Midbrain (tissue), 1 donor: ENCODE data around the gene RAP1GDS1.
"Not testable (repeated sequence)": the region's sequence is repeated elsewhere in the genome, so short reads cannot be mapped to it uniquely, and the experiment has no call there.

ENCODE experiments used
- DNase-seq: peaks from one replicate; lab custom pipeline; 2025; lab: John Stamatoyannopoulos, UW

Gene RAP1GDS1

DNA sequence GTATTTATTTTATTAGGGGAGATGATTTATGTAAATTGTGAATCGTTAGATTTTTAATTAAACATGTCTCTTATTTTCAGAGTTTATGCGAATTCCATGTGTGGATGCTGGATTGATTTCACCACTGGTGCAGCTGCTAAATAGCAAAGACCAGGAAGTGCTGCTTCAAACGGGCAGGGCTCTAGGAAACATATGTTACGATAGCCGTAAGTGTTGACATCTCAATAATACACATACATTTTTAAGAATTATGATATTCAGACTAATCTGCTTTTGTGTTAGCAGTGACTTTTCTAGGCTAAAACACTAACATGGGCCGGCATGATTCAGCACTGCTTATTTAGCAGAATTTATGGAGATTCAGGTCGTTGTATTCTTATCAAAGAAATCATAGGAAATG lies 91.2 kb downstream of the RAP1GDS1 start:
- no peak for DNase-seq

DNA sequence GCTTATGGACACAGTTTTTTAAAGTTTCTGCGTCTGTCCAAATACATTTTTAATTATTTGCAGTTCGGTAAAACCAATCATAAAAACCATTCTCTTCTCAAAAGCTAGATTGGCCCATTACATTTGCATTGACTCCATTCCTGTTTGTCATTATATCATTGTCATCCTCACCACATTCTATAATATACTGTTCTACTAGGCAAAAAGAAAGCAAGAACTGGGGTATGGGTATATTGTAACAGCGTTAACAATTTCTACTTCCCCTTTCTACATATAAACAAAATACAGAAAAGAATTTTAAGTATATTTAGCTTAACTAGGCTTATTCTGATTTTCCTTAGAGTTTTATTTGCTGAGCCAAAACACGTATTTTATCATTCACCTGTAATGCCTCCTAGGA lies 91.8 kb downstream of the RAP1GDS1 start:
- no peak for DNase-seq

DNA sequence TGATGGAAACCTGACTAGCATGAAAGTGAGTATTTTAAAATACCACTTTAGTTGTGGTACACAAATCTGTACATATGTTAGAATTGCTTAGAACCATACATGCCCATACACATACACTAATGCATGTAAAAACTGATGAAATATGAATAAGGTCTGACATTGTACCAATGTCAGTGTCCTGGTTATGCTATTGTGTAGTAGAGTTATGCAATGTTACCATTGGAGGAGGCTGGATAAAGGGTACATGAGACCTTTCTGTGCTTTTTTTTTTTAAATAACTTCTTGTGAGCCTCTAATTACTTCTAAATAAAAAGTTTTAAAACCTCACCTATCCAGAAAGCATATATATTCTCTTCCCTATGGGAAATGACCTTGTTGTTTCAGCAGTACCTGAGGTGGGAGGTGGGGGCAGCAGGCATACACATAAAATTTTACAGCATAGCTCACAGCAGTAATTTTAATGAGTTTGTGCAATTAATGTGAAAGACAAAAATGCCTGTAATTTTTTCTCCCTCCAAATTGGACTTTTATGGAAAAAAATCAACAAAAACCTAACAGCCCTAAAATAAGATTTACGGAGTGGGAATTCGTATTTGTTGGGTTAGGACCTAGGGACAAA lies 97.6 kb downstream of the RAP1GDS1 start:
- DNase-seq: no peak

DNA sequence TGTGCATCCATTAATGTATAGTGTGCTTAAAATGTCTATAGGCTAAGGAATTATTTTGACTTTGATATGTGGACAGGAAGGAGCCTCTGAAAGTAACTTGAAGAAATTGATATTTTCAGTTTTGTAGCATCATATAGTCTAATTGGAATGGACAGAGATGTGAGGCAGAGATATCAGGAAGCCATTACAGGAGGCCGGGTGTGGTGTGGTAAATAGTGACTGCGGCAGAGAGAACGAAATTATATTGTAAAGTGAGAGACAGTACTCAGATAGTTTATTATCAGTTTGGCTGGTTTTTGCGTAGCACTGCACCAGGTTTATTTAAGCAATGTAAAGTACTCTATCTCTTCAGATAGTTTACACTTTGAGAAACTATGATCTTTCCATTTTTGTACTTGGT lies 98.5 kb downstream of the RAP1GDS1 start:
- DNase-seq: no peak

DNA sequence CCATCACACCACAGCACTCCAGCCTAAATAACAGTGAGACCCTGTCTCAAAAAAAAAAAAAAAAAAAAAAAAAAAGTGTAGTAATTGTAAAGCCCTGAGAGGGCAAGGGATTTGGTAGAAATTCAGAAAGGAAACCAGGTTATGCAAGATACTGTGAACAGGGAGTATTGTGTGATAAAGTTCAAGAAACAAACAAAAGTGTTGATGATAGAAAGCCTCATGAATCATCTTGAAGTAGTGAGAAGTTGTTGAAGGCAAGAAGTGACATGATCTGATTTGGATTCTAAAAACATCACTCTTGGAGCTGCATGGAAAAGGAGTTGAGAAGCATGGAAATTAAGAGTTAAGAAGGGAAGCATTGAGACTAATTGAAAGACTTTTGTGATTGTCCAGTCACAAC lies 102.2 kb downstream of the RAP1GDS1 start:
- no peak for DNase-seq

DNA sequence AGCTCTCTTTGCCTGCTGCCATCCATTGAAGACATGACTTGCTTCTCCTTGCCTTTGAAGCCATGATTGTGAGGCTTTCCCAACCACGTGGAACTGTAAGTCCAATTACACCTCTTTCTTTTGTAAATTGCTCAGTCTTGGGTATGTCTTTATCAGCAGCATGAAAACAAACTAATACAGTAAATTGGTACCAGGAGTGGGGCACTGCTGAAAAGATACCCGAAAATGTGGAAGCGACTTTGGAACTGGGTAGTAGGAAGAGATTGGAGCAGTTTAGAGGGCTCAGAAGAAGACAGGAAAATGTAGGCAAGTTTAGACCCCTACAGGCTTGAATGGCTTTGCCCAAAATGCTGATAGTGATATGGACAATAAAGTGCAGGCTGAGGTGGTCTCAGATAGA lies 105.1 kb downstream of the RAP1GDS1 start:
- not testable (repeated sequence) for DNase-seq

DNA sequence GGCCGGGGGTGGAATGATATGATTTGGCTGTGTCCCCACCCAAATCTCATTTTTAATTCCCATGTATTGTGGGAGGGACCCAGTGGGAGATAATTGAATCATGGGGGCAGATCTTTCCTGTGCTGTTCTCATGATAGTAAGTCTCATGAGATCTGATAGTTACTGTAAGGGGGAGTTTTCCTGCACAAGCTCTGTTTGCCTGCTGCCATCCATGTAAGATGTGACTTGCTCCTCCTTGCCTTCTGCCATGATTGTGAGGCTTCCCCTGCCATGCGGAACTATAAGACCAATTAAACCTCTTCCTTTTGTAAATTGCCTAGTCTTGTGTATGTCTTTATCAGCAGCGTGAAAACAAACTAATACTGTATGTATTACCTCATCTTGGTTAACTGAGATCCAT lies 106.8 kb downstream of the RAP1GDS1 start:
- DNase-seq: not testable (repeated sequence)

DNA sequence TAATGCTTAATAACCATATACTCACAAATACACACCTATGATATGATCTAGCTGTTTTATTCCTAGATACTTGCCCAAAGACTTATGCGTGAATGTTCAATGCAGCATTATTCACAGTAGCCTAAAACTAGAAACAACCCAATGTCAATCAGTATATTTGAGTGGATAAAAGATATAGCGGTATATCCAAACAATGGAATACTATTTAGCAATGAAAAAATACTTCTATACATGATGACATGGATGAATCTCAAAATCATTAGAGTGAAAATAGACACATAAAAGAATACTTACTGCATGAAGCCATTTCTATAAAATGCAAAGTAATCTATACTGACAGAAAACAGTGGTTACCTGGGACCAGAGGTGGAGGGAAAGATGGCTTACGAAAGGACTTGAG lies 108.1 kb downstream of the RAP1GDS1 start:
- no peak for DNase-seq

DNA sequence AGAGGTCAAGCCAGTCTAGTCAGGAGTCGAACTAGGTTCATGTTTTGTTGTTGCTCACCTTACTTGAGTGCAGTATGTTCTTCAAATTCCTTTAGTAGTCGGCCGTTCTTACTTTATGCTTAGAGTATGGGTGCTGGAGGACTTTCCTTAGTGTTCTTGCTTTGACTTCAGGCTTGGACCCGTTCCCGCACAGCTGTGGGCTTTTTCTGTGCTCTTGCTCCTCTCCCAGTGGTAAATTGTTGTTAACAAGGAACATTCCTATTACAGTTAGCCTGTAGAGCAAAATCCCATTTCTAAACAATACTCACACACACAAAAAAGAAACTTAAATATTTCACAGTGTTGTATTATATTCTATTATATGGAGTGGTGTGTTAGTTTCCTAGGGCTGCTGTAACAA lies 113.5 kb downstream of the RAP1GDS1 start:
- no peak for DNase-seq

DNA sequence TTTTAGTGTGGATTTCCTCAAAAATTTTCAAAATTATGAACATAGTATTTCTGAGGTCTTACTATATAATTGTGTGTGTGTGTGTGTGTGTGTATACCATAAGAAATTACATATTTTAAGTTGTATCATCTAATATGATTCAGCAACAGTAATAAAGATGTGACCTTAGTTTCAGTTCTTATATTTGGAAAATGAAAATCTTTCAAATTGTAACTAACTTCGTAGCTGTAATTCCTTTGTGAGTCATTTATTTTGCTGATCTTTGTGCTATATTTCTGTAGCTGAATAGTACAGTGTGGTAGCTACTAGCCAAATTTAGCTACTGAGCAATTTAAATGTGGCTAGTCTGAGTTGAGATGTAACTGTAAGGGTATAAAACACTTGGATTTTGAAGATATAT lies 116.4 kb downstream of the RAP1GDS1 start:
- DNase-seq: no peak

DNA sequence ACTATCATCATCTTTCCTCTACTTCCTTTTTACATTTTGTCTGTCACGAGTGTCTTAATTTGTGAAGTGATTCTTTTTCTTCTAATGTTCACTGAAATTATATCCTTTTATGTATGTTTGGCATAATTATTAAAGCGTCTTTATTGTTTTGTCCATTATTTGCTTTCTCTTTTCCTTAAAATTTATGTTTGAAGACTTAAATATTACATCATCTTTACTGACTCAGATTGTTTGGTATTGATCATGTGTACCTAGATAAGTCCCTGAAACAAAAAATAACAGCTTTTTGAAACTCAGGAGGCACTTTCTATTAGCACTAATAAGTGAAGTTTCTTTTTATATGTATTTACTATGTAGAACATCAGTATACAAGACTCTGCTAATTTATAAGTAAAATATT lies 120.1 kb downstream of the RAP1GDS1 start:
- no peak for DNase-seq

DNA sequence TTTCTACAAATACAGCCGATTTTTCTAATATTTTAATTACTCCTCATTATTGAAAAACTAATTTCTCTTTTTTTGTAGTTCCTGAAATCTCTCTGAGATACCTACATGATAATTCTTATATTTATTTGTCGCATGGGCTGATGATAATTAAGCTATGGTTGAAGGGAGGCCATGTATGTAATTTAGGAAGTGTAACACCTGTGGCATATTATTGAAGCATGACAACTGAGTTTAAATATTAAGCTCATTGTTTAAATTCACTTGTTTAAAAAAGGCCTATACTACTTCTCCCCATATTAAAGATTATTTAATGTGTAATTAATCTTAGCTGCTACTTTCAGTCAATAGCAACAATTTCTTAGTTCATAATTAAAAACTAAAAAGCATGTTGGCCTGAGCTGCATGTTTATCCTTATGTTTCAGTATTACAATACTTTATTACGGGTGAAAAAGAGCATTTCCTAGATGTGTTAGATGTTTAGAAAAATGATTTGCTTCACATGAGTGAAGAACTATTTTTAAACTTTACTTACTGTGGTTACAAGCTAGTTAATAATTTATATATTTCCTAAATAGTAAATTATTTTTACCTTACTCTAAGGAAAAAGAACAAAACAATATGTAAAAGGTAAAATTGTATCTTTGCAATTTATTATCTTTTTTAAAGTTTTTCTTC lies 122.4 kb downstream of the RAP1GDS1 start:
- no peak for DNase-seq

DNA sequence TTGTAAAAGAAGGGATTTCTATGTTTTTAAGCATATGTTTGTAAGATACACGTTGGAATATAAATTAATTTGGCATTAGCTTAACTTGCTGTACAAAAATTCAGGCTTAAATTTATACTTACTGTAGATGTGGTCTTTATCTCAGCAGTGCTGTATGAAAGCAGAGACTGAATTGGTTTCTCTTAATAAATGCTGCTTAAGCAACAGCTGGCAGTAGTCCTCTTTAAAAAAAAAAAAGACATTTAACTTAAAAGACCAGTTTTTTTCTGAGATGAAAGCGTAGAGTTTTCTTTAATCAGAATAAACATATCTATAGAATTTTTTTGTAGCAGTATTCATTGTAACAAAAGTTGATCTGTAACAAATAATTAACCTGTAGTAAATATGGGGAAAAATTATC lies 124.6 kb downstream of the RAP1GDS1 start:
- no peak for DNase-seq

DNA sequence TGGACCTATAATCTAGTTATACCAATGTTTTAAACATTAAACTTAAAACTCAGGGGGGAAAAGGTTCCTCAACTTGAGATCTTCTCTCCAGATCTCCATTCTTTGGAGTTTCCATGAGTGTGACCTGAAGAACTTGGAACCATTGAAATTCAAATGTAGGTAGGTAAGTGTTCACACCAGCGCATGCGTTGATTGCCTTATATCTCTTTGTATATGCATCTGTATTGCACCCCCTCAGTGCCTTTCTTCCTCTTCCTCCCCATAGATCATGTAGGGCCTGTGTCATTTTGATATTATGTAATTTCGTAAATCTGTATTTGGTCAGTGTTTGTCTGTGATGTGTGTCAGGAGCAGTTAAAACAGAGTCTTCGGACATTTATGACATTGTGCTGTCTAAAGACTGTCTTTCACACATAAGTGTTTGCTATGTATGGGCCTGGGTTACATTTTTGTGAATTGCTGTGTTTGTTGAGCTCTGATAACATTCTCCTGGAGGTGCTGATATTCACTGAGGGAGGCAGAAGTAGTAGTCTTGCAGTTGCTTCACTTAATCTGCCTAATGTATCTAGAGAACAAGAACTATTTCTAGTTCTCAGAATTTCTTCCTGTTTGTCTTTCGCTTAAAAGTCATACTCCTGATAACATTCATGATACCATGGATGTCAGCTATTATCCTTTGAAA lies 126.3 kb downstream of the RAP1GDS1 start:
- DNase-seq: no peak

DNA sequence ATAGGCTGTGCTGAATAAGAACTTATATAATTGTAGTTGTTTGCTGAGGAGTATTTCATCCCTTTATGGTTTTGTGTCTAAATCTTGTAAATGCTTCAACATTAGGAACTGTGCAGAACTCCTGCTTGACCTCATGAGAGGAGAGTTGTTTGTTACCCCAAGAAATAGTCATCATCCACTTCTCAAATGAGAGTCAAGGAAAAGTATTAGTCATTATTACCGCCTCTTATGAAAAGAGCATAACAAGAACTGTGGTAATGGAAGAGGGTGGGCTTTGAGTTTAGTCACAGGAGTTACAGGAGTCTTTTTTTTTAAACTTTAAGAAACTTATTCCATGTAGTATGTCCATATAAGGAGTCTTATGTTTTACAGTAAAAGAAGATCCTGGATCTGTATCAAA lies 132.9 kb downstream of the RAP1GDS1 start:
- no peak for DNase-seq

DNA sequence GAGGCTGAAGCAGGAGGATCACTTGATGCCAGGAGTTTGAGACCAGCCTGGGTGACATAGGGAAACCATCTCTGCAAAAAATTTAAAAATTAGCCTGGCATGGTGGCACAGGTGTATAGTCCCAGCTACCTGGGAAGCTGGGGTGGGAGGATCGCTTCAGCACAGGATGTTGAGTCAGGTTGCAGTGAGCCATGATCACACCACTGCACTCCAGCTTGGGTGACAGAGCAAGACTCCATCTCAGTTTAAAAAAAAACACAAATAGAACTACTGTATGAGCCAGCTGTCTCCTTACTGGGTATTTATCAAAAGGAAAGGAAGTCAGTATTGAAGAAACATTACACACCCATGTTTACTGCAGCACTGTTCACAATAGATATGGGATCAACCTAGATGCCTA lies 138.7 kb downstream of the RAP1GDS1 start:
- DNase-seq: no peak

DNA sequence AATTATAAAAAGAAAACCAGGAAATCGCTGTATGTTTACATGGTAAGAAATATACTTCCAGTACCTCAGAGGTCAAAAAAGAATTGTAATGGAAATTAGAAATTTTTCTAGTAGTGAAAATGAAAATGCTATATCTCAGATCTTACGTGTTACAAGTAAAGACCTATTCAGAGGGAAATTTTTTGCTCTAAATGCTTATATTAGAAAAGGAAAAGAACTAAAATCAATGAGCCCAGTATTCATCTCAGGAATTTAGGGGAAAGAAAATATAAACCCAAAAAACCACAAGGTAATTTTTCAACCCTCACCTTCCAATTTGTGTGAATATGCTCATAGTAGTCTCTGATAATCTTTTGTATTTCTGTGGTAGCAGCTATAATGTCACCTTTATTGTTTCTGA lies 145.6 kb downstream of the RAP1GDS1 start:
- DNase-seq: no peak

DNA sequence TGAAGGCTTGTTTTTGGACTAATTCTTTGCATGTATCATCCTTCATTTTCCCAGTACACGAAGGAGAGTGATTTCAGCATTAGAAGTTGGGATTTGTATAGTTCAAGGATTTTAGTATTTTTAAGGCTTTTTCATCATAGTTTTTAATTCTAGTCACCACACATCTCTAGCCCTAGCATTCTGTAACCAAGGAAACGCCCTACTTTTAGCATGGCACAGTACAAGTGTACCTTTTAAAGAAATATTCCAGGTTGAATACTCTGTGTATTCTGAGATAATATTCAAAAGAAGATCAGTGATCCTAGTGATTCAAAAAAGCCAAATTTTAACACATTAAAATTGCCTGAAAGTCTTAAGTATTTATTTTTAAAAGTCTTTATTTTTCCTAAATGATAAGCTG lies 150.5 kb downstream of the RAP1GDS1 start:
- no peak for DNase-seq

DNA sequence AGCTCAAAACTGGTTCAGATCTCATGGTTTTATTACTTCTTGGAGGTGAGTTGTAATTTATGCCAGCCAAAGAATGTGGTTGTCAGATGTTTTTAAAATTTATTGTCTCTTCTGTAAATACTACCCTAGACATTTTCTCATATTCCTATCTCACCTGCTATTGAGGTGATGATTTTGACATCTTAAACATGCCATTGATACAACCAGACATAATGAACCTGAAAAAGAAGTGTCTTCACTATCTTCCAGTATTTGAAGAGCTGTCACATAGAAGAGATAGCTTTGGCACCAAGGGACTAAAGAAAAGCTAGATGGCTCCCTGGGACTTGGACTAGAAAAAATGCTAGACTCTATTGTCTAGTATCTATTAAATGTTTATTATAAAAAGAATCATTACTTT lies 155.7 kb downstream of the RAP1GDS1 start:
- no peak for DNase-seq

DNA sequence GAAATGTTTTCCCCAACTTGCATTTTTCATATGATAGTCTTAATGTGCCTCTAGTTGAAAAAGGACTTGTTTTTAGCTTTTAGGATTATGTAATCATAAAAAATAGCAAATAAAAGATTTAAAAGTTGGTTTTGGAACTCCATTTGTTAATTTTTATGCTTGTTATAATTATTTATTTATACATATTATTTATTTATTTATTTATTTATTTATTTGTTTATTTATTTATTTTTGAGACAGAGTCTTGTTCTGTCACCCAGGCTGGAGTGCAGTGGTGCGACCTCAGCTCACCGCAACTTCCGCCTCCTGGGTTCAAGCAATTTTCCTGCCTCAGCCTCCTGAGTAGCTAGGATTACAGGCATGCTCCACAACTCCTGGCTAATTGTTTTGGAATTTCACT lies 159.0 kb downstream of the RAP1GDS1 start:
- not testable (repeated sequence) for DNase-seq

DNA sequence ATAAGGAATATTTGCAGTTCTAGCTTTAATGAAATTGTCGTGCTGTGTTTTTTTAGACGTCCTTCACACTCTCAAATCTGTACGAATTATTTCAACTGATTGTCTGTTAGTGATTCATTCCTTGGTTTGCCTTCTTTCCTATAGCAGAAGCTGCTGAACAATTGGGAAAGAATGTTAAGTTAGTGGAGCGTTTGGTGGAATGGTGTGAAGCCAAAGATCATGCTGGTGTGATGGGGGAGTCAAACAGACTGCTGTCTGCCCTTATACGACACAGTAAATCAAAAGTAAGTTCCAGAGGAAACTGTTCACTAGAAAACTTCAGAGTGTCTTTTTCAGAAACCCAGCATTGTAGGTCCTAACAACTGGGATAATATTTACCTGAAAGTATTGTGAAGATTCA lies 159.9 kb downstream of the RAP1GDS1 start:
- no peak for DNase-seq

DNA sequence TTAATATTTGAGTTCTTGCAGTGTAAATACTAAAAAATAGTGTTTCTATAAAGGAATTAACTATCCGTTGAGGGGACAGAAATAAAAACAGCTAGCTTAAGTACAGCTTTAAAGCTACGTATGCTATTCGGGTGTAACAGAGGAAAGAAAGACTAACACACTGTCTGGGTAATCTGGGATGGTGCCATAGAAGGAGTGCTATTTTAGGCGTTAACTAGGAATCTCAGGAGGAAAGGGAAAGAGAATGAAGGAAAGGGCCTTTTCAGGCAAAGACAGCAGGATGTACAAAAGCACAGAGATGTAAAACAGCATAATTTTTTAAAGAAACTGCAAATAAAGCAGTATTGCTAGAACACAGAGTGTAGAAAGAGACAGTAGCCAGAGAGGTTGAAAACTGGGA lies 161.8 kb downstream of the RAP1GDS1 start:
- no peak for DNase-seq

DNA sequence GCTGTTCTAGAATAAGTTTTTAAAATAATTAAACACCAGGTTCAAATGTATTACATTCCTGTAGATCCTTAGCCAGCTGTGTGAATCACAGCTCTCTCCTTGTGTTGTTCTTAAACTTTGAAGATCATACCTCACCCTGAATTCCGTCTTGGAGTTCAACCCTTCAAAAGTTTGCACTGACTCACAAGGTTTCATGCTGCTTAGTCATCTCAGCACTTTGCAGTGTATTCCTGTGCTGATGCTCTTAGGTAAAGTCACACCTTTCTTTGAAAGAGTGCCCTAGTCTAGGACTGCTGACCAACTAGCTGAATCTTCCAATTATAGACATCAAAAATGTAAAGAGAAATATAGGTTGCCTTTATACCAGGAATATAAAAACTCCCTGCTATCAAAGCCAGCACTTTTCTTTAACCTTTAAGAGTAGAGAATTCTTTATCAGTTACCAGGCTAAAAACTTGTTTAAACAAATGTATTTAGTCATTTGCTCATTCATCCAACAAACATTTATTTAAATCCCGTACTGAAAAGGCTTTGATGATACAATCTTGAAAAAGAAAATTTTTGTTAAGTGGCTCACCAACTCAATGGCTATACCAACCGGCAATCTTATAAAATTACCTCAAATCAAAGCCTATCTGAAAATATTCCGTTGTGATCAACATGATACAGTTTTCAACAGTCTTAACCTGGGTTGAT lies 169.7 kb downstream of the RAP1GDS1 start:
- DNase-seq: no peak
